MM.1S (cell line): ENCODE measurements around the gene C8B.

Experiments
- DNase-seq: peaks from one replicate; pipeline ENCODE4 v3.0.0-alpha.2; 2015
- H2AFZ ChIP-seq: fragments of 300-600 bp; sonication (generic); 2 replicates; pipeline ENCODE4 v1.6.0; 2016; ENCODE audit warnings: antibody characterized with exemption, low read length
- H3F3A ChIP-seq: fragments of 300-600 bp; sonication (generic); 2 replicates; pipeline ENCODE4 v1.6.1; 2016; ENCODE audit warnings: mild to moderate bottlenecking, antibody characterized with exemption, low read length, moderate library complexity, mixed read lengths; ENCODE audit not compliant: insufficient read depth
- H3K27ac ChIP-seq: fragments of 300-600 bp; sonication (generic); 2 replicates; pipeline ENCODE4 v1.5.1; 2016; ENCODE audit warnings: mild to moderate bottlenecking, low read length
- H3K27me3 ChIP-seq: fragments of 300-600 bp; sonication (generic); replicated peaks from 2 replicates; pipeline ENCODE4 v1.6.0; 2016; ENCODE audit warnings: low read length; ENCODE audit not compliant: insufficient read depth
- H3K36me3 ChIP-seq: fragments of 300-600 bp; sonication (generic); replicated peaks from 2 replicates; pipeline ENCODE4 v1.6.1; 2016; ENCODE audit warnings: mild to moderate bottlenecking, low read length, mixed read lengths; ENCODE audit not compliant: insufficient read depth
- H3K4me1 ChIP-seq: fragments of 300-600 bp; sonication (generic); 2 replicates; pipeline ENCODE4 v1.6.1; 2016; ENCODE audit warnings: low read length, mixed read lengths
- H3K4me2 ChIP-seq: fragments of 300-600 bp; sonication (generic); 2 replicates; pipeline ENCODE4 v1.6.0; 2016; ENCODE audit warnings: low read depth, low read length
- H3K4me3 ChIP-seq: fragments of 300-600 bp; sonication (generic); 2 replicates; pipeline ENCODE4 v1.5.1; 2016; ENCODE audit warnings: low read length, mixed read lengths
- H3K79me2 ChIP-seq: fragments of 300-600 bp; sonication (generic); 2 replicates; pipeline ENCODE4 v1.6.1; 2016; ENCODE audit warnings: mixed run types, low read length, mixed read lengths
- H3K9ac ChIP-seq: fragments of 300-600 bp; sonication (generic); 2 replicates; pipeline ENCODE4 v1.6.1; 2016; ENCODE audit warnings: low read length, mixed read lengths
- H3K9me2 ChIP-seq: fragments of 300-600 bp; sonication (generic); replicated peaks from 2 replicates; pipeline ENCODE4 v1.6.1; 2016; ENCODE audit warnings: mild to moderate bottlenecking, low read length, mixed read lengths; ENCODE audit not compliant: insufficient read depth
- H3K9me3 ChIP-seq: fragments of 300-600 bp; sonication (generic); replicated peaks from 2 replicates; pipeline ENCODE4 v1.6.1; 2016; ENCODE audit warnings: mild to moderate bottlenecking, low read length, mixed read lengths; ENCODE audit not compliant: insufficient read depth
- H4K20me1 ChIP-seq: fragments of 300-600 bp; sonication (generic); 2 replicates; pipeline ENCODE4 v1.6.1; 2016; ENCODE audit warnings: mild to moderate bottlenecking, low read length, moderate library complexity, mixed read lengths; ENCODE audit not compliant: insufficient read depth
- EZH2 ChIP-seq: fragments of 300-600 bp; sonication (generic); optimal IDR thresholded peaks from 2 replicates; pipeline ENCODE3; 2017; ENCODE audit warnings: low read depth, mild to moderate bottlenecking, antibody characterized with exemption, low read length, mixed read lengths
- EZH2phosphoT487 ChIP-seq: fragments of 300-600 bp; sonication (generic); IDR thresholded peaks from 2 replicates; pipeline ENCODE4 v1.6.1; 2018; ENCODE audit warnings: antibody characterized with exemption, low read length
- TF ChIP-seq, protein P1 (sequence below): fragments of 300-600 bp; sonication (generic); IDR thresholded peaks from 2 replicates; pipeline ENCODE4 v1.5.1; 2016; ENCODE audit warnings: antibody characterized with exemption, low read length, mixed read lengths

Gene C8B

DNA sequence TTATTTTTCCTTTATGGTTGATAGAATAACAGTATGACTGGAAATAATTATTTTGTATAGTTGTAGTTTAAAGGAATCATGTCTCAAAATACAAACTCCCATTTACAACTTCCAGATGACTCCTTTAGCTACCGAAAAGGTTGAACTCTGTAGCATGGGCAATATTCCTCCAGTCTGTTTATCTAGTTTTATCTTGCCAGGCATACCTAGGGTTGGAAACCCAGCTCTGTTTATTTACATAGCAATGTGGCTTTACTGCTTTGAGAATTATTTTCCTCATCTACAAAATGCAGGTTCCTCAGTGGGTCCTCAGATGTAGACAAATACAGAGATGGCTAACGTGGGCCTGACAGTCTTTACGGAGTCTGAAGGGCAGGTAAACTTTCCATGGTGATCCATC lies 60.1 kb downstream of the C8B start:
- no peak for TF ChIP-seq EZH2phosphoT487
- TF ChIP-seq EZH2, result no peak
- TF ChIP-seq, protein P1, sequence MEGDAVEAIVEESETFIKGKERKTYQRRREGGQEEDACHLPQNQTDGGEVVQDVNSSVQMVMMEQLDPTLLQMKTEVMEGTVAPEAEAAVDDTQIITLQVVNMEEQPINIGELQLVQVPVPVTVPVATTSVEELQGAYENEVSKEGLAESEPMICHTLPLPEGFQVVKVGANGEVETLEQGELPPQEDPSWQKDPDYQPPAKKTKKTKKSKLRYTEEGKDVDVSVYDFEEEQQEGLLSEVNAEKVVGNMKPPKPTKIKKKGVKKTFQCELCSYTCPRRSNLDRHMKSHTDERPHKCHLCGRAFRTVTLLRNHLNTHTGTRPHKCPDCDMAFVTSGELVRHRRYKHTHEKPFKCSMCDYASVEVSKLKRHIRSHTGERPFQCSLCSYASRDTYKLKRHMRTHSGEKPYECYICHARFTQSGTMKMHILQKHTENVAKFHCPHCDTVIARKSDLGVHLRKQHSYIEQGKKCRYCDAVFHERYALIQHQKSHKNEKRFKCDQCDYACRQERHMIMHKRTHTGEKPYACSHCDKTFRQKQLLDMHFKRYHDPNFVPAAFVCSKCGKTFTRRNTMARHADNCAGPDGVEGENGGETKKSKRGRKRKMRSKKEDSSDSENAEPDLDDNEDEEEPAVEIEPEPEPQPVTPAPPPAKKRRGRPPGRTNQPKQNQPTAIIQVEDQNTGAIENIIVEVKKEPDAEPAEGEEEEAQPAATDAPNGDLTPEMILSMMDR, result no peak
- H3K4me3 ChIP-seq, result no peak overlapping the region
- H2AFZ ChIP-seq, result no peak overlapping the region
- no peaks in the 10 kb centered on the region for H3F3A ChIP-seq
- no peak overlapping the region for H3K4me2 ChIP-seq
- H3K9me3 ChIP-seq, result no peaks in the 10 kb centered on the region
- no peaks in the 10 kb centered on the region for H3K36me3 ChIP-seq
- no peaks in the 10 kb centered on the region for H4K20me1 ChIP-seq
- no peaks in the 10 kb centered on the region for H3K27me3 ChIP-seq
- H3K9me2 ChIP-seq, result no peaks in the 10 kb centered on the region
- no peak for DNase-seq
- no peak overlapping the region for H3K27ac ChIP-seq
- H3K9ac ChIP-seq, result no peak overlapping the region
- H3K4me1 ChIP-seq, result peaks cover 10% of the 10 kb centered on the region; the same call in 1 of the 2 replicates
- H3K79me2 ChIP-seq, result no peaks in the 10 kb centered on the region

DNA sequence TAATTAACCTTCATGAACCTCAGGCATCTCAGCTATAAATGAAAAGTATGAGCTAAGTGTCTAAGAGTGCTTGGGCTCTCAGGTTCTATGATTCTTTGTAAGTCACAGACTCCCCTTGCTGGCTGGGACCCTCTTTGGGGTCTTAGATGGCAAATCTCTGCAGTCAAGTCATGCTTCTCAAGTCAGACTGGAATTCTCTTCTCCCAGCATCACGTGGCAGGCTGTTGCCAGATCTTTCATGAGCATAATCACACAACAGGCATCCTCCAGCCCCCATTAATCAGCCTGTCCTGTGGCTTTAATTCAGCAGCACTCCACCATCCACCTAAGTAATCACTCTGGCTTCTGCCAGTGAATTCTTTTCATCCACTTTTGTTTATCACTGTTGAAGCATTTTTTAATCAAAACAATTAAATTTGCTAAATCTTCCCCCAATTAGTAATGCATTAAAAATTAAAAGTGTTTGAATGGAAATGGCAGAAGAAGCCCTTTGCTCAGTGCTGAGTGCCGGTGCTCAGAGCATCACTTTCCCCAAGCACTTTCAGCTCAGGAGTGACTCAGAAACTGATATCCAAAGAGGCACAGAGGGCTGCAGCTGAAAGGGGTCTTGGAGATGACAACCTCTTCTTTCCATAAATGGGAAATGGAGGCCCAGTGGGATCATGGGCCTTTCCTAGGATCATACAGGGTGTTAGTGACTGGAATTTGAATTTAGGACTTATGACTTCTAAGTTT lies 61.0 kb downstream of the C8B start:
- no peak for DNase-seq
- Histone ChIP-seq H3F3A (no peaks in the 10 kb centered on the region), H3K9me3 (no peaks in the 10 kb centered on the region), H3K9me2 (no peaks in the 10 kb centered on the region), H4K20me1 (no peaks in the 10 kb centered on the region), H3K27me3 (no peaks in the 10 kb centered on the region), H2AFZ (no peak overlapping the region), H3K27ac (no peak overlapping the region), H3K36me3 (no peaks in the 10 kb centered on the region), H3K4me1 (peaks cover 10% of the 10 kb centered on the region; the same call in 1 of the 2 replicates), H3K9ac (no peak overlapping the region), H3K79me2 (no peaks in the 10 kb centered on the region), H3K4me2 (no peak overlapping the region), H3K4me3 (no peak overlapping the region)
- no peak for TF ChIP-seq EZH2phosphoT487
- TF ChIP-seq, protein P1, result no peak
- no peak for TF ChIP-seq EZH2

DNA sequence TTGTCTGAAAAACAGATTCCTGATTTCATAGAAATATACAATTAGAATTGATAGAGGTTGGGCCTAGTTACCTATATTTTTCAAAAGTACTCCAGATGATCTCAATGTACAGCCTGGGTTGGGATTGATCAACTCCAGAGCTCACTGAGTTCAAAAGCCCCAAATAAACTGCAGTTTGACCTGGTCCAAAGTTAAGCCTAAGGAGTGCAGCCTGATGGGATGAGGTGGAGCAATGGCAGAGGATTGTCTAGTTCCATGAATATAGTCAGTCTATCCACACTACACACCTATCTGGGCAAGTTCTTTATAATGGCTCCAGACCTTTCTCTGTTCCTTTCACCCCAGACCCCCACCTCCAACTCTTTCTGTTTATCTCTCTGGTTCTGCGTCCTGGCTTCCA lies 62.0 kb downstream of the C8B start:
- Histone ChIP-seq H3K36me3 (no peaks in the 10 kb centered on the region), H3K27ac (no peak overlapping the region), H3K4me2 (no peak overlapping the region), H3K27me3 (no peaks in the 10 kb centered on the region), H3K9me2 (no peaks in the 10 kb centered on the region), H3K9ac (no peak overlapping the region), H3K79me2 (no peaks in the 10 kb centered on the region), H3F3A (no peaks in the 10 kb centered on the region), H2AFZ (no peak overlapping the region), H3K9me3 (no peaks in the 10 kb centered on the region), H3K4me1 (peaks cover 3% of the 10 kb centered on the region; the same call in 1 of the 2 replicates), H3K4me3 (no peak overlapping the region), H4K20me1 (no peaks in the 10 kb centered on the region)
- no peak for TF ChIP-seq EZH2phosphoT487
- TF ChIP-seq, protein P1, result no peak
- no peak for TF ChIP-seq EZH2
- DNase-seq, result no peak
